GM18951 (cell line): Measurements from ENCODE around the gene DENND1A.

ENCODE experiments used
- POLR2A ChIP-seq: IDR thresholded peaks from 4 replicates; pipeline ENCODE4 v1.6.1; 2011; ENCODE audit warnings: mild to moderate bottlenecking; ENCODE audit not compliant: insufficient read length, insufficient read depth; ENCODE audit errors: extremely low read depth
- in situ Hi-C: fragments of 300-500 bp; cut with MboI; formaldehyde crosslinking; loops from one replicate; pipeline ENCODE4 v1.12.0; 2022; ENCODE audit warnings: low sequenced_read_pairs, mixed read lengths, inconsistent platforms; ENCODE audit not compliant: unreplicated experiment

DENND1A gene

DNA sequence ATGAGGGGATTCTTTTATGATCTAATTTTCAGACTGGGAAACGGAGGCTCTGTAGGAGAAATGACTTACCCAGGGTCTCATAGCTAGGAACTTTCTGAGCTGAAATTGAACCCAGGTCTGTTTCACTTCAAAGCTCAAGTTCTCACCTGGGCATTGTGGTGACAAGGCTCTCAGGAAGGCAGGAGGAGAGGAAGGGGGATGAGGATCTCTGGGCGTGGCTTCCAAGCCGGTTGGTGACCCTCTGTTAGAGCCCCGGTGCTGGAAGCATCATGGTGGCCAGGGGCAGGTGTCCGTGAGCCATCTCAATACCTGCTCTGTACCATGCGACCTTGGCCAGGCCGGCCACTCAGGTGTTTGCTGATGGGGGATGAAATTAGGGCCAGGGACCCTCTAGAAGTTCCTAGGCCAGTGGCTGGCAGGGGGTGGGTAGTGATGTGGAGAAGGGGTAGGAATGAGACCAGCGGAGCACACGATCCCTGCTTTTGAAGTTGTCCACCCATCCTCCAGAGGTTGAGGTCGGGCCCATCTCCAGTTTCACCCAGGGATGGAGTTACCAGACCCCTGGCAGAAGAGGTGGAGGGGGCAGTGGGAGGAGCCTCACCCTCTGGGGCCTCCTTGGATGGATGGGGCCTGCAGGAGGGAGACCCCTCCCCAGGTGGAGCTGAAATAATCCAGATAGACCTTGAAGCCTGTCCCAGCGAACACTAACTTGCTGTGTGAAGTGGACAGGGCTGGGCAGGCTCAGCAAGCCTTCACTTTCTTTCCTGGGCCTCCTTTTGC is 568.0 kb downstream of the DENND1A start:
- in situ Hi-C loops: loop anchor here (25.0 kb wide), 1 partner anchor 900 kb away; no protein-coding TSS in a partner anchor
- TF ChIP-seq POLR2A: no peak

DNA sequence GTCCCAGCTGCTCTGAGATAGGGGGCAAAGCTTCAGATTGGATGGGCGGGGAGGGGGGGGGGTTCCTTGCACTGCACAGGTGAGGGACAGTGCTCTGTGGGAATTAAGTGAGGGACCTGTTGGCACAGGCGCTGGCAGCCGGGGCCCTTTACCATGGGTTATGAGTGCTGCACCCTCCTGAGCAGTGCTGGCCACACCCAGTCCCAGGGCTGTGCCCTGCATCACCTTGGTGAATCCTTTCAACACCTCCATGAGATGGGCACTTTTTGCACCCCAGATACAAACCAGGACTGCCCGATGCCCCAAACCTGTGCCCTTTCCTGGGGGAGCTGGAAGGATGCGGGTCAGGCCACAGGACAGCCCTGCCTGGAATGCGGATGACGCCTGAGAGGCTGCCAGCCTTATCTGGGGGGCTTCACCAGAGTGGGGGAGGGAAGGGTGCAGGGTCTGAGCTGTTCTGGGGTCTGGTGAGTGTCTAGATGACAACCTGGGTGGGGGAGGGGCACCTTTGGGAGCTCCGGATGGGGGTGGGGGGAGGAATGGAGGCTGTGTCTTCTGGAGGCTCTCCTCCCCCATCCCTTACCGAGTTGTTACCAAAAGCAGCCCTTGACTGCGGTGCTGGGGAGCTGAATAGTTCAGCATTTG is 568.7 kb downstream of the DENND1A start:
- TF ChIP-seq POLR2A: no peak
- in situ Hi-C loops: loop anchor here (25.0 kb wide), 1 partner anchor 899 kb away; no protein-coding TSS in a partner anchor

DNA sequence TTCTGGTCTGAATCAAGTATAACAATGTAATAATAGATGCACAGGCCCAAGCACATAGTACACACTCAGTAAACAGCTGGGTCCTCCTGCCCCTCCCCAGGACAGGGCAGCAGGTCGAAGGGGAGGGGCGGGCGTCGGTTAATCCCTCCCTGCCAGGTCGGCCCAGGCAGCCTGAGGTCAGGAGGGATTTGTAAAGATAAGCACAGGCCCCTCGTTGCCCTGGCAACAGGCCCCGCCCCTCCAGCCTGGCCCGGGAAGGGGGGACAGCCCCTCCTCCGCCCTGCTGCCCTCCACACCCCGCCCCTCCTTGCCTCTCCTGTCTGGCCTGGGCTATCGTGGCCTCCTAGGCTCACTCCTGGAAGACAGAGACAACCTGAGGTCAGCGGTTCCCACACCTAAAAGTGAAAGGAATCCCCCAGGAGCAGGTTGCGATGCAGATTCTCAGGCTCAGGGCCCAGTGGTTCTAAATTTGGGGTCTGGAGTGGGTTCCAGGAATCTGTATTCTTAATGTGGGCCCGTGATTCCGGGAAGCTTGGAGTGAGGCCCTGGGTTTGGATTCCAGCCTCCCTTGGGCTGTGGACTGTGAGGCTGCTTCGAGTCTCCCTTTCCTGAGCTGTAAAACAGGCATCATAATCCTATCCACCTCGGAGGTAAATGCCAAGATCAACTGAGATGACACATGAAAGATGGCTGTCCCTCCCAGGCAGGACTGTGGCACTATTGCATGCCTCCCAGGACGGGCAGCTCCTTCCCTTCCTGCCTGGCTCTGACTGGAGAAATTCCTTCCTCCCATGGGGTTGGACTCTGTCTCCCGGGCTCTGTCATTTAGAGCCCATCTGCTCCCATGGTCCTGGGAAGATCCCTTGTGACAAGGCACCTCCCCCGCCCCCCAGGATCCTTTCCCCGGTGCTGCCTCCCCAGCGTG is 569.5 kb downstream of the DENND1A start:
- in situ Hi-C loops: loop anchor here (25.0 kb wide), 1 partner anchor 898 kb away; no protein-coding TSS in a partner anchor
- no peak for TF ChIP-seq POLR2A

DNA sequence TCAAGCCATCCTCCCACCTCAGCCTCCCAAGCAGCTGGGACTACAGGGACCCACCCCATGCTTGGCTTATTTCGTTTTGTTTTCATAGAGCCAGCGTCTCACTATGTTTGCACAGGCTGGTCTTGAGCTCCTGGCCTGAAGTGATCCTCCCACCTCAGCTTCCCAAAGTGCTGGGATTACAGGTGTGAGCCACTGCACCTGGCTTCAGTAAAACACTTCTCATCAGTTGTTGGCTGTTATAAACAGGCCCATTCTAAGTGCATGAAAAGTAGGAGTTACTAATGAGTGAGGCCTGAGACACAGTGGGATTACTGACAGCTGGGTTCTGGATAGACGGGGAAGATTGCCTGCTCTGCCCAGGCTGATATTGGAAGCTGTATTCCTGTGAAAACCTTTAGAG is 570.4 kb downstream of the DENND1A start:
- in situ Hi-C loops: loop anchor here (25.0 kb wide), 1 partner anchor 897 kb away; no protein-coding TSS in a partner anchor
- no peak for TF ChIP-seq POLR2A

DNA sequence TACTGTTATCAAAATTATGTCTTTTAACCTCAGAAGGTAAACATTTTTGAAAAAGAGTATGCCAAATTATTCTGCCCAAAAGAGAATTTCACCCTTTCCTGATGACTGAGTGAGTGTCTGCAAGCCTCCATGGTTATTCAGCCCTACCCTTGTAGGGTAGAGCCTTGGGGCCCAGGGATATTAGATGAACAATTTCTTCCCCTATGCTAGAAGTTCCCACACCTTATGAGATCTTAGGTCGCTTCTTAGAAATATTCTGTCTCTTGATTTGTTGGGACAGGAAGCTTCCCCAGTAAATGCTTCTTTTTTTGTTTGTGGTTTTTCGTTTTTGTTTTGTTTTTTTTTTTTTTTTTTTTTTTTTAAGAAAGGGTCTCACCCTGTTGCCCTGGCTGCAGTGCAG is 570.8 kb downstream of the DENND1A start:
- in situ Hi-C loops: loop anchor here (25.0 kb wide), 1 partner anchor 897 kb away; no protein-coding TSS in a partner anchor
- no peak for TF ChIP-seq POLR2A

DNA sequence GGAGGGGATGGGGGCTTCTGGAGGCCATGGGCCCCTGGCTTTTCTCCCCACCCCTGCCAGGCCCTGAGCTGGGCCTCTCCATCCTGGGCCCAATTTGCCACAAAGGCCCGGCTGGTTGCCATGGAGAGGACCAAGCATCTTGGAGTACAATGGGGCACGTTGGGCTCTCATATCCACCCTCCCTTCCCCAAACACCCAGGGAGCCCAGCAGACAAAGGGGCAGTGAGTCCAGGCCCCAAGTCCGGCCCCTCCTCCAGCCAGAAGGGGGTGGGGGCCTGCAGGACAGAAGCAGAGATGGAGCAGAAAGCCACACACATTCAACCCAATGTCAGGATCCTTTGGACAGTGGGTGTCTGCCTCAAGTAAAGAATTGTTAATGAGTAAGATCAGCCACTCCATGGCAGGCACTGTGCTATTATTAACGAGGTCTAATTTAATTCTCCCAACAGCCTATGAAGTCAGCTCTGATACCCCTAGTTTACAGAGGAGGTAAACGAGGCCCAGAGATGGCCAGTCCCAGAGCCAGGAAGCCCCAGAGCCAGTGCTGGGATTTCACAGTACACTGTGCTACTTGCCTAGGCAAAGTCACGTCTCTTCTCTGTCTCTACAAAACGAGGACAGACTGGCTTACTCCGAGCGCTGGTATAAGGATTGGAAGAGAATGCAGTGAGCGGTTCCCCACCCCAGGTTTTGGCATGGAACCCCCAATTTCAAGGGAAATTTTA is 571.6 kb downstream of the DENND1A start:
- in situ Hi-C loops: loop anchor here (25.0 kb wide), 1 partner anchor 896 kb away; no protein-coding TSS in a partner anchor
- no peak for TF ChIP-seq POLR2A

DNA sequence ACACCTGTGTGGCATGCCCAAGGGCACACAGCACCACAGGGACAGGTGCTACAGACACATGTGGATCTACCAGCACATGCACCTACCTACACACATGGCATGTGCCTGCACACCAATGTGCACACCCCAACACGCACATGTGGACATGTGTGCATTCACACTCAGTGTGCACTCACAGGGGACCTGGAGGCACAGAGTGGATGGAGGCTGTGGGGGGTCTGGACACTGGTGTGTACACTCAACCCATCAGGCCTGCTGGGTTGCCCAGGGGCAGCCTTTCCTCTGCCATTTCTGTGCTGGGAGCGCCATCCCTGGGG is 572.2 kb downstream of the DENND1A start:
- in situ Hi-C loops: loop anchor here (25.0 kb wide), 1 partner anchor 895 kb away; no protein-coding TSS in a partner anchor
- no peak for TF ChIP-seq POLR2A

DNA sequence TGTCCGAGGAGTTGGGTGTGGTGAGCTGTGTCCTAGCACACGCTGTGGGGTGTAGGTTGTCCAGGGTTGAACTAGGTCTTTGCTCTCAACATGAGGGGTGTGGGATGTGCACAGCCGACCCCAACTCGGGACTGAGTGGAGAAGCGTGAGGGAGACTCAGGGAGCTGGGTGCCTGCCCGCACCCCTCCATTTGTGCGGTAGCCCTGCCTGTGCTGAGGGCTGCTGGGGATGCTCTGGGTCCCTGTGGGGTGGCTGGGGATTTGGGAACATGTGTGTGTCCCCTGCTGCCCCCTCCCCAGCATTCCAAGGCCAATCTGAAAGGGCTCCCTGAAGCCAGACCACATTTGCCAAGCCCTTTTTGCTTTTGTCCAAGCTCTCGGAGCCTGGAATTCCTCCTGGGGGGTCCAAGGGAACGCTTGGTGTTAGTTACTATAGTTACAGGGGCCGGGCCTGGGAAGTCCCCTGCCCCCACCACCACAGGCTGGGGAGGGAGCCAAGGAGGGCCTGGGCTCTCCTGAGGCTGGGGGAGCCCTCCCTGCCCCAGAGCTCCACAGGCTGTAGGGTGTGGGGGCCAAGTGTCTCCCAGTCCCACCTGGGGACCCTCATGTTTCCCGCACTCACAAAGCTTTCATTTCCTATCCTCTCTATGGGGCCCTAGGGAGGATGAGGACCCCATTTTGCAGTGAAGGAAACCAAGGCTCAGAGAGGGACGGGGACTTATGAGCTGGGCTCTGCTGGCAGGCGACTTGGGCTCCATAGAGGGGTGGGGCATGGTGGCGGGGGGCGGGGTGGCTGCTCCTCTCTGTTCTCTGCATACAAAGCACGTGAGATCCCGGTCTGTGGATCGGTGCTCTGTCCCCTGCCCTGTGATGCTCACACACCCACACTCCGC is 572.8 kb downstream of the DENND1A start:
- no peak for TF ChIP-seq POLR2A
- in situ Hi-C loops: loop anchor here (25.0 kb wide), 1 partner anchor 895 kb away; no protein-coding TSS in a partner anchor

DNA sequence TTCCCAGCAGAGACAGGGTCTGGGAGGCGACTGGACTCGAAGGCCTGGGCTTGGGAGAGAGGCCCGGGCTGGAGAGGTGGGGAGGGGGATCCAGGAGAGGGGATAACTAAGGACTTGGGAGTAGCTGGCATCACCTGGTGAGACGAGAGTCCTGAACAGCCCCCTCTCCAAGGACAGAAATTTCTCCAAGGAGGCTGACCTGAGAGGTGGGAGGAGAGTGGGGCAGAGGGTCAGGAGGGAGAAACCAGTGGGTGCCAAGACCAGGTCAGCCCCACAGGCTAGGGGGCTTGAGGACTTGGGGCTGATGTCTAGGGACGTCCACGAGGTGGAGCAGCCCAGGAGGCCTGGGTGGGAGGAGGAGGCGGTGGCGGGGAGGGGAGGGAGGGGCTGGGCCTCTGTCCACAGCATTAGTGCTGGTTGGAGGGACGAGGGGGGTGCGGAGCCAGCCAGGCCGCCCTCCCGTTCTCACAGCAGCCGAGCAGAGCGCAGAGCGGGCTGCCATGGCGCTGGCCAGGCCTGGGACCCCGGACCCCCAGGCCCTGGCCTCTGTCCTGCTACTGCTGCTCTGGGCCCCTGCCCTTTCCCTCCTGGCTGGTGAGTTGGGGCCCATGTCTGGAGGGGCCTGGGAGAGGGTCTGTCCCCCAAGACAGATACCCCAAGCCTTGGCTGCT is 574.0 kb downstream of the DENND1A start, which contains the start of gene CRB2:
Gene CRB2, plus strand, starts transcription at position 437 of the 671 bp plus-strand sequence. Its CDS starts 64 bp downstream, at position 501.
- no peak for TF ChIP-seq POLR2A

DNA sequence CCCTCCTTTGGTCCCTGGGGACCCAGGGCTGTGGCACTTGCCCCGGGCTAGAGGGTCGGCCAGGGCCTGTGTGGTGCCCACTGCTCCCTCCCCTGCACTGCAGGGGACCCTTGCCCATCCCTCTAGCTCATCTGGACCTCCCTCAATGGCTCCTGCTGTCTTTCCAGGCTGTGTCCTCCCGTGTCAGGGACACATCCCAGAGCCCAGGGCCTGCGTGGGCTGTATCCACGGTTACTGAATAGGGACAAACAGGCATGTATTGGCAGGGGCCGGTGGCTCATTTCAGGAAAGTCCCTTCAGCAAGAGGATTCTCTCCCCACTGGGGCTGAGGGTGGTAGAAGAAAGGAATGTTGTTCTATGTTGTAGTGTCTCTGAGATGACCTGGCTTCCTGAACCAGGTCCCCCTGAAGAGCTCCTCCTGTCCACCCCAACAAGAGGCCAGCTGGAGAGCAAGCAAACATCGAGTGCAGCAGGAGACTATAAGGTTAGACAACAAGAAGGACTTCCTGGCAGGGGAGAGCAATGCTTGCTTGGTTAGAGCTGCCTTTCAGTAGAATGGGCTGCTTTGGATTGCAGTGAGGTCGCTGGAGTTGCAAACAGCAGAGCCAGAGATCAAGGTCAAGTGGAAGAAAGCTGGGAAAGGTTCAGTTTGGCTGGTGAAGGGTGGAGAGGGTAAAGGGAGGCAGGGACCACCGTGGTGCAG is 575.0 kb downstream of the DENND1A start:
- in situ Hi-C loops: loop anchor here (5.0 to 25.0 kb wide), 2 partner anchors 273 to 893 kb away; no protein-coding TSS in a partner anchor
- TF ChIP-seq POLR2A: no peak

More for the DNA sequence above, 574.0 kb downstream of the DENND1A start, which contains the start of gene CRB2:
- in situ Hi-C loops: loop anchor here (25.0 kb wide), 1 partner anchor 894 kb away; no protein-coding TSS in a partner anchor

DNA sequence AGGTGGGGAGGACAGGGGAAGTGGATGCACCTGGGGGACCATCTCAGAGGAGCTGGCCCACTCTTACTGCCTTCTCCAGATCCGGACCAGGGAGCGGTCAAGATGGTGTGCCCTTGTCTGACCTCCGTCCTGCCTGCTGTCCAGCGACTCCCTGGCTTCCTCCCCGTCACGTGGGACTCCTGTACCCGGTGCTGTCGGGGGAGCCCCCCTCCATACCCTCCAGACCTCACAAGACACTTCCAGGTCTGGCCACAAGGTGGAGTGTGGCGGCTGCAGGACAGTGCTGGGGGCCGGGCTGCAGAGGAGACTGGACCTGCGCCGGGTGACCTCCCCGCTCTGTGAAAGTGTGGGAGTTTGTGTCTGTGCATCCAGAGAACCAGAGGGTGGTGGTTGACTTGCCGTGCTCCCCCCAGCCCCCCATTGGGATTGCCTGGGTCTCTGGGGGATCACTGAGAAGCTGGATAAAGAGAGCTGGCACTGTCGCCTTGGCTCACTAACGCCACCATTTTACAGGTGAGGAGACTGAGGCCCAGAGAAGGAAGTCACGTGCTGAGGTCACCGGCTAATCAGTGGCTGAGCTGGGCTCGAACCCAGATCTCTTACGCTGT is 575.8 kb downstream of the DENND1A start:
- TF ChIP-seq POLR2A: no peak
- in situ Hi-C loops: loop anchor here (5.0 to 25.0 kb wide), 2 partner anchors 272 to 892 kb away; no protein-coding TSS in a partner anchor
